Activated CD4-positive, alpha-beta T cell treated with anti-CD3 and anti-CD28 coated beads for 24 hours (primary cell): ENCODE results near the gene LRIG1.
A peak's percentile ranks its signal among the peaks of the same experiment; 100 is the strongest.

Experiments used
- DNase-seq, 2 donors: peaks; one replicate each; pipeline ENCODE4 v3.0.0-alpha.2; 2020; ENCODE audit warnings: low read depth in 2 of 2

The LRIG1 gene

GRCh38 chr3:66488492-66488891 is 12.3 kb downstream of the LRIG1 start:
- DNase-seq = no peak

- DNase-seq = no peak
Measured at GRCh38 chr3:66487465-66487864, 13.4 kb downstream of the LRIG1 start.

GRCh38 chr3:66486646-66487045 is 14.2 kb downstream of the LRIG1 start:
- no peak for DNase-seq

- no peak for DNase-seq
Measured at GRCh38 chr3:66486202-66486601, 14.6 kb downstream of the LRIG1 start.

- DNase-seq = no peak
Measured at GRCh38 chr3:66485291-66485968, 15.4 kb downstream of the LRIG1 start.

- no peak for DNase-seq
Measured at GRCh38 chr3:66484106-66484844, 16.5 kb downstream of the LRIG1 start.

- DNase-seq = no peak
Measured at GRCh38 chr3:66483409-66483906, 17.4 kb downstream of the LRIG1 start.

GRCh38 chr3:66483006-66483405 is 17.8 kb downstream of the LRIG1 start:
- DNase-seq = no peak

GRCh38 chr3:66482018-66482404 is 18.8 kb downstream of the LRIG1 start:
- DNase-seq = no peak

- DNase-seq = no peak
Measured at GRCh38 chr3:66481071-66482017, 19.5 kb downstream of the LRIG1 start.

- peak in 1 of 2 donors; percentile 45 for DNase-seq
Measured at GRCh38 chr3:66480666-66481065, 20.2 kb downstream of the LRIG1 start.

- DNase-seq = no peak
Measured at GRCh38 chr3:66479532-66479947, 21.3 kb downstream of the LRIG1 start.

- no peak for DNase-seq
Measured at GRCh38 chr3:66478960-66479359, 21.9 kb downstream of the LRIG1 start.

- DNase-seq = no peak
Measured at GRCh38 chr3:66477856-66478255, 23.0 kb downstream of the LRIG1 start.

- DNase-seq = no peak
Measured at GRCh38 chr3:66476852-66477381, 23.9 kb downstream of the LRIG1 start.

- DNase-seq = no peak
Measured at GRCh38 chr3:66475386-66476020, 25.3 kb downstream of the LRIG1 start.

- no peak for DNase-seq
Measured at GRCh38 chr3:66473692-66474091, 27.1 kb downstream of the LRIG1 start.

- no peak for DNase-seq
Measured at GRCh38 chr3:66473181-66473580, 27.6 kb downstream of the LRIG1 start.

- DNase-seq = no peak
Measured at GRCh38 chr3:66472313-66473134, 28.3 kb downstream of the LRIG1 start.

GRCh38 chr3:66470956-66471686 is 29.7 kb downstream of the LRIG1 start:
- DNase-seq = no peak
